ENCODE results near the gene GPR143.

- TF ChIP-seq EP300 (IDR thresholded peaks at IDR 0.05) = no peak
- TF ChIP-seq CTCF (IDR thresholded peaks at IDR 0.05) = no peak
- no peak for TF ChIP-seq POLR2AphosphoS5 (IDR thresholded peaks at IDR 0.05)
- no peak for TF ChIP-seq POLR2A (IDR thresholded peaks at IDR 0.05)
Observed at GRCh38 chrX:9785254-9785943, 19.8 kb upstream of the GPR143 start.
